Lower lobe of right lung (tissue), 2 donors: ENCODE data around the gene DIDO1. TPM values are rescaled to one million over a fixed set of nuclear protein-coding genes. Genes with fewer than 3 reads are reported as not detected.

ENCODE experiments used
- ATAC-seq, 2 donors: fragments of 200-7000 bp; cut with Tn5 transposase; one replicate each; pipeline ENCODE4 v1.9.1; 2020 to 2022; ENCODE audit warnings: mild to moderate bottlenecking in 2 of 2, moderate library complexity in 2 of 2
- DNase-seq: peaks from one replicate; pipeline ENCODE4 v3.0.0-alpha.2; 2020
- H3K27ac ChIP-seq: fragments of 200-600 bp; one replicate; pipeline ENCODE4 v1.8.0; 2022
- H3K27me3 ChIP-seq: fragments of 200-600 bp; one replicate; pipeline ENCODE4 v1.8.0; 2022; ENCODE audit warnings: low read depth
- H3K36me3 ChIP-seq: fragments of 200-600 bp; one replicate; pipeline ENCODE4 v1.8.0; 2022; ENCODE audit warnings: mild to moderate bottlenecking
- H3K4me1 ChIP-seq: fragments of 200-600 bp; one replicate; pipeline ENCODE4 v1.8.0; 2022
- H3K4me3 ChIP-seq: fragments of 200-600 bp; one replicate; pipeline ENCODE4 v1.8.0; 2022; ENCODE audit warnings: mild to moderate bottlenecking
- H3K9me3 ChIP-seq: fragments of 200-600 bp; one replicate; pipeline ENCODE4 v1.8.0; 2022
- intact Hi-C: fragments of 100-400 bp; cut with DNase I; formaldehyde crosslinking; loops from one replicate; pipeline ENCODE4 v1.11.0; 2022
- total RNA-seq: library from RNA; stranded (reverse); fragmentation: NEBNext Ultra II Directional; extraction: Animal tissue kit (Norgen Biotek cat#: 25700); gene quantifications from one replicate; pipeline ENCODE4 v1.2.1, GENCODE V29; 2021
- TF ChIP-seq, protein P1 (sequence below): fragments of 200-600 bp; IDR thresholded peaks from one replicate; pipeline ENCODE4 v1.8.0; 2022; ENCODE audit warnings: antibody characterized with exemption, mild to moderate bottlenecking
- donor health status: DM: no; HTN: yes; CAD: no; lungs with severe emphysema.

DIDO1 gene
- total RNA-seq, 1 donor from 2014 or later: 54.6 TPM

GRCh38 chr20:62910777-62911497, 15.4 kb downstream of the DIDO1 start:
- Histone ChIP-seq H3K36me3 (peaks cover 83% of the 10 kb centered on the region), H3K4me3 (no peak overlapping the region), H3K9me3 (no peaks in the 10 kb centered on the region), H3K4me1 (peaks cover 32% of the 10 kb centered on the region), H3K27me3 (no peaks in the 10 kb centered on the region), H3K27ac (no peak overlapping the region)
- DNase-seq: peak; percentile 23
- intact Hi-C loops: no loop called here
- TF ChIP-seq, protein P1, sequence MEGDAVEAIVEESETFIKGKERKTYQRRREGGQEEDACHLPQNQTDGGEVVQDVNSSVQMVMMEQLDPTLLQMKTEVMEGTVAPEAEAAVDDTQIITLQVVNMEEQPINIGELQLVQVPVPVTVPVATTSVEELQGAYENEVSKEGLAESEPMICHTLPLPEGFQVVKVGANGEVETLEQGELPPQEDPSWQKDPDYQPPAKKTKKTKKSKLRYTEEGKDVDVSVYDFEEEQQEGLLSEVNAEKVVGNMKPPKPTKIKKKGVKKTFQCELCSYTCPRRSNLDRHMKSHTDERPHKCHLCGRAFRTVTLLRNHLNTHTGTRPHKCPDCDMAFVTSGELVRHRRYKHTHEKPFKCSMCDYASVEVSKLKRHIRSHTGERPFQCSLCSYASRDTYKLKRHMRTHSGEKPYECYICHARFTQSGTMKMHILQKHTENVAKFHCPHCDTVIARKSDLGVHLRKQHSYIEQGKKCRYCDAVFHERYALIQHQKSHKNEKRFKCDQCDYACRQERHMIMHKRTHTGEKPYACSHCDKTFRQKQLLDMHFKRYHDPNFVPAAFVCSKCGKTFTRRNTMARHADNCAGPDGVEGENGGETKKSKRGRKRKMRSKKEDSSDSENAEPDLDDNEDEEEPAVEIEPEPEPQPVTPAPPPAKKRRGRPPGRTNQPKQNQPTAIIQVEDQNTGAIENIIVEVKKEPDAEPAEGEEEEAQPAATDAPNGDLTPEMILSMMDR: no peak
- no peak for ATAC-seq

DNA sequence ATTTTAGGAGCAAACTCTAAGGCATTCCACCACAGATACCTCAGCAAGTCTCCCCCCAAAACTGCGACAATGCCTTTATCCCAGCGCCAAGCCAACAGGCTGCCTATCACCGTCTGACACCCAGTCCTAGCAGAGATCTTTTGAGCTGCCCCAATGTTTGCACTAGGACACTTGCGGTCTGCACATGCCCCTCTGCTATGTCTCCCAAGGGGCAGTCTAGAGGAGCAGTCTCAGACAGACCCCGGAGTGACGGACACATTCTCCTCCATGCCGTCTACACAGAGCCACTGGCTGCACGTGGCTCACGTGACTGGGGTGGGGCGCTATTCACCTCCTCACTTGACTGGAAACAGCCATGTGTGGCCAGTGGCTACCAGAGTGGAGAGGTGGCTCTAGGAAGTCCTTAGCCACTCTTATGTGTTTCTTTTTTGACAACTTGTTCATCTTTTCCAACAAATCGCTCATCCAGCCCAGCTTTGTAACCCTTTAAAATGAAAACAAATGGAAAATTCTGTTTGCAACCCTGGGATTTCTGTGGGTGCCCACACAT, 16.0 kb downstream of the DIDO1 start:
- intact Hi-C loops: no loop called here
- DNase-seq (peak; percentile 8), ATAC-seq (no peak)
- Histone ChIP-seq H3K27me3 (no peaks in the 10 kb centered on the region), H3K36me3 (peaks cover 89% of the 10 kb centered on the region), H3K9me3 (no peaks in the 10 kb centered on the region), H3K27ac (no peak overlapping the region), H3K4me3 (no peak overlapping the region), H3K4me1 (peaks cover 26% of the 10 kb centered on the region)
- TF ChIP-seq, protein P1: no peak

DNA sequence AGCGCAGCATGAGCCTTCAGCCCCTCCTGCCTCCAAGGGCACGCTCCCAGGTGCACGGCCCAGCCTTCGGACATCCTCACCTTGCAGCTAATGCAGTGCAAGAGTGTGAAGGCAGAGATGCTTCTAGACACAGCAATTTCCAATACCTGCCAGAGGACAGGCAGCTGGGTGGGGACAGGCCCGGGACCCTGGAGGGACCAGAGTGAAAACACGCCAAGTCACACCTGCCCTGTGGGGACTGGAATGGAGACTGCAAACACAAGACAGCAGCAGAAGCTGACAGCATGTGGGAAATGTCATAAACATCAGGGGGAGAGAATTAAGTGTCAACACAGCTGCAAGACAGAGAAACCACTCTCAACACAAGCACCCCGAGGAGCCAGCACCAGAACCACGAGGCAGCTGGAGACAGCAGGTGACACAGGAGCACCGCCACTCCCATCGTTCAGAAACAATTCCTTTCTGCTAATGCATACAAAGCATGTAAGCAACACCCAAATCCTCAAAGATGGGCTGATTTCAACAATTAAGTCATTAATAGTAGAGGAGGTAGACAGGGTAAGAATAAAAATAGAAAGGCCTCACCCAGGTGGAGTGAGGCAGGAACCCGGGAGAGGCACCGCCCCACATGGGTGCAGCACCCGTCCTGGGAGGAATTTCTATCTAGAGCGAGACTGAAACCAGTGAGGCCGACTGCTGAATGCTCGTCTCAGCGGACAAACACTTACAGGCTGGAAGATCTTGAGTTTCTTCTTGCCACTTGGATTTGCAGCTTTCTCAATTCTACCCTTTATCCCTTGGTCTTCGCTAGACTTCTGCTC, 17.1 kb downstream of the DIDO1 start:
- TF ChIP-seq, protein P1: no peak
- Histone ChIP-seq H3K9me3 (no peaks in the 10 kb centered on the region), H3K36me3 (peaks cover 100% of the 10 kb centered on the region), H3K27ac (no peak overlapping the region), H3K4me3 (no peak overlapping the region), H3K4me1 (peaks cover 15% of the 10 kb centered on the region), H3K27me3 (no peaks in the 10 kb centered on the region)
- ATAC-seq (no peak), DNase-seq (peak; percentile 25)
- intact Hi-C loops: no loop called here

GRCh38 chr20:62907384-62908317, 18.7 kb downstream of the DIDO1 start:
- H3K27ac ChIP-seq: no peak overlapping the region
- peaks cover 100% of the 10 kb centered on the region for H3K36me3 ChIP-seq
- intact Hi-C loops: no loop called here
- no peak overlapping the region for H3K4me3 ChIP-seq
- H3K9me3 ChIP-seq: no peaks in the 10 kb centered on the region
- TF ChIP-seq, protein P1: peak; percentile 45
- no peaks in the 10 kb centered on the region for H3K27me3 ChIP-seq
- ATAC-seq (peak in 1 of 2 donors; percentile 35), DNase-seq (peak; percentile 41)
- H3K4me1 ChIP-seq: no peaks in the 10 kb centered on the region
